CD14-positive monocyte (primary cell): ENCODE data around the gene MRPS21. TPM values are rescaled to one million over a fixed set of nuclear protein-coding genes. Genes with fewer than 3 reads are reported as not detected.

Source experiments
- DNase-seq, 3 donors: peaks; one replicate each; pipeline ENCODE4 v3.0.0-alpha.2; 2011 to 2022
- H2AFZ ChIP-seq: 2 replicates; pipeline ENCODE4 v1.6.0; 2012; ENCODE audit warnings: mild to moderate bottlenecking, low read depth, low read length, inconsistent platforms; ENCODE audit not compliant: insufficient read depth, poor library complexity, severe bottlenecking
- H3K27ac ChIP-seq, 2 donors: 1 replicate in 1 of 2; 2 replicates in 1 of 2; pipeline ENCODE4 v1.5.1; 2012 to 2013; ENCODE audit warnings: low read length in 2 of 2, control low read depth in 1 of 2, inconsistent platforms in 1 of 2, low read depth in 1 of 2, mild to moderate bottlenecking in 1 of 2
- H3K27me3 ChIP-seq, 2 donors: one replicate each; pipeline versions ENCODE4 v1.6.0 to v1.6.1; 2011 to 2013; ENCODE audit warnings: low read length in 2 of 2; ENCODE audit not compliant: control insufficient read depth in 2 of 2, insufficient read depth in 2 of 2
- H3K36me3 ChIP-seq, 2 donors: replicated peaks in 1 of 2; 1 replicate in 1 of 2; 2 replicates in 1 of 2; pipeline versions ENCODE4 v1.5.1 to v1.6.1; 2012 to 2013; ENCODE audit warnings: low read length in 2 of 2, control low read depth in 1 of 2, inconsistent platforms in 1 of 2, mild to moderate bottlenecking in 1 of 2; ENCODE audit not compliant: insufficient read depth in 2 of 2, control insufficient read depth in 1 of 2
- H3K4me1 ChIP-seq, 2 donors: 1 replicate in 1 of 2; 2 replicates in 1 of 2; pipeline versions ENCODE4 v1.5.1 to v1.6.1; 2012 to 2013; ENCODE audit warnings: low read length in 2 of 2, control low read depth in 1 of 2, inconsistent platforms in 1 of 2, mild to moderate bottlenecking in 1 of 2, moderate library complexity in 1 of 2; ENCODE audit not compliant: insufficient read depth in 2 of 2, control insufficient read depth in 1 of 2
- H3K4me2 ChIP-seq: replicated peaks from 2 replicates; pipeline ENCODE3; 2012; ENCODE audit warnings: low read length, moderate library complexity, mild to moderate bottlenecking; ENCODE audit not compliant: poor library complexity, severe bottlenecking; ENCODE audit errors: extremely low read depth
- H3K4me3 ChIP-seq, 3 experiments: fragments of 200-600 bp in 1 of 3; sonication (generic) in 1 of 3; replicated peaks in 1 of 3; 1 replicate in 2 of 3; 2 replicates in 1 of 3; pipeline ENCODE4 v1.5.1; 2011 to 2013; ENCODE audit warnings: low read length in 3 of 3, mild to moderate bottlenecking in 3 of 3, control low read depth in 2 of 3, low read depth in 2 of 3, inconsistent platforms in 1 of 3, moderate library complexity in 1 of 3
- H3K79me2 ChIP-seq: 2 replicates; pipeline ENCODE4 v1.6.0; 2012; ENCODE audit warnings: mild to moderate bottlenecking, control low read depth, inconsistent platforms, low read length, moderate library complexity; ENCODE audit not compliant: insufficient read depth
- H3K9ac ChIP-seq: 2 replicates; pipeline ENCODE4 v1.6.0; 2017; ENCODE audit warnings: low read length, mild to moderate bottlenecking; ENCODE audit not compliant: insufficient read depth, poor library complexity, severe bottlenecking
- H3K9me3 ChIP-seq, 2 donors: replicated peaks in 1 of 2; 1 replicate in 1 of 2; 2 replicates in 1 of 2; pipeline versions ENCODE4 v1.5.1 to v1.6.1; 2012 to 2013; ENCODE audit warnings: low read length in 2 of 2, control low read depth in 1 of 2; ENCODE audit not compliant: control insufficient read depth in 1 of 2, insufficient read depth in 1 of 2
- H4K20me1 ChIP-seq: 2 replicates; pipeline ENCODE4 v1.6.0; 2012; ENCODE audit warnings: mild to moderate bottlenecking, low read length, control low read depth, moderate library complexity; ENCODE audit not compliant: insufficient read depth
- H3K27ac Mint-ChIP-seq, 7 donors: one replicate each; pipeline ENCODE4 v1.8.0; 2020; ENCODE audit warnings: mild to moderate bottlenecking in 7 of 7, mixed read lengths in 7 of 7, moderate library complexity in 6 of 7, inconsistent platforms in 2 of 7
- H3K27me3 Mint-ChIP-seq, 3 donors: one replicate each; pipeline ENCODE4 v1.8.0; 2021 to 2022; ENCODE audit warnings: low read depth in 3 of 3, mild to moderate bottlenecking in 3 of 3, mixed read lengths in 3 of 3, moderate library complexity in 3 of 3, inconsistent platforms in 1 of 3
- H3K36me3 Mint-ChIP-seq, 2 donors: one replicate each; pipeline ENCODE4 v1.8.0; 2020; ENCODE audit warnings: mixed read lengths in 2 of 2, inconsistent platforms in 1 of 2, mild to moderate bottlenecking in 1 of 2
- H3K4me1 Mint-ChIP-seq: one replicate; pipeline ENCODE4 v1.8.0; 2020; ENCODE audit warnings: mild to moderate bottlenecking, mixed read lengths
- H3K4me3 Mint-ChIP-seq, 2 donors: one replicate each; pipeline ENCODE4 v1.8.0; 2020; ENCODE audit warnings: mild to moderate bottlenecking in 2 of 2, mixed read lengths in 2 of 2, moderate library complexity in 1 of 2
- H3K9me3 Mint-ChIP-seq, 7 donors: one replicate each; pipeline ENCODE4 v1.8.0; 2020 to 2022; ENCODE audit warnings: mixed read lengths in 7 of 7, mild to moderate bottlenecking in 6 of 7, moderate library complexity in 6 of 7, inconsistent platforms in 2 of 7
- WGBS: methylation state at CpG from one replicate; pipeline ENCODE4 v1.1.5; 2013; ENCODE audit warnings: missing lambda C conversion rate; ENCODE audit not compliant: insufficient coverage; 5-methylcytosine and 5-hydroxymethylcytosine counted together
- intact Hi-C, 2 donors: fragments of 100-400 bp; cut with micrococcal nuclease; formaldehyde crosslinking; loops; one replicate each; pipeline versions ENCODE4 v1.15.0 to v1.15.1; 2023
- polyA plus RNA-seq, 3 donors: library from polyadenylated mRNA; depleted of rRNA in 1 of 3; unstranded in 2 of 3; stranded (reverse) in 1 of 3; fragments of 300-500 nt in 2 of 3; fragments of >200 nt in 1 of 3; fragmentation: Illumina TruSeq in 2 of 3; gene quantifications; 1 replicate in 2 of 3; 2 replicates in 1 of 3; pipeline ENCODE4 v1.2.3, GENCODE V29; 2012 to 2021
- TF ChIP-seq, protein P1 (sequence below): fragments of 200-600 bp; IDR thresholded peaks from one replicate; pipeline ENCODE4 v1.8.0; 2022; ENCODE audit warnings: antibody characterized with exemption, mild to moderate bottlenecking

MRPS21 gene
- polyA plus RNA-seq, 3 donors: 42.3 to 53.0 (median 49.6) TPM

DNA sequence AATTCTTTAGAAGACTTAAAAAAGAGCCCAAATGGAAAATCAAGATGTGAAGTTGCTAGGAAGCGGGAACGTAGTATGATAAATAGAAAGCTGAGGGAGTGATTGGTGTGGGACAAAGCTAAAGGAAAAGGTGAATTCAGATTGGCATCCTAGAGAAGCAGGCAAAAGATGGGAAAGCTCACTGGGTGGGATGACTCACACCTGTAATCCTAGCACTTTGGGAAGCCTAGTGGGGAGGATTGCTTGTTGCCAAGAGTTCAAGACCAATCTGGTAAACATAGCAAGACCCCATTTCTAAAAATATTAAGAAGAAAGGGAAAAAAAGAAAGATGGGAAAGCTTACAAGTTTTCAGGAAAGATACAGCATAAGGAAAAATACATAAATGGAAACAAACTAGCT, 1.8 kb downstream of the MRPS21 start:
- no peaks in the 10 kb centered on the region for H3K9me3 Mint-ChIP-seq
- Histone ChIP-seq H3K27ac (no peak overlapping the region), H4K20me1 (no peaks in the 10 kb centered on the region), H3K4me1 (peaks cover 14 to 15% of the 10 kb centered on the region in 2 donors), H3K9ac (no peak overlapping the region), H3K27me3 (no peaks in the 10 kb centered on the region), H3K36me3 (peaks cover 12 to 53% of the 10 kb centered on the region in 2 donors), H2AFZ (no peak overlapping the region), H3K79me2 (peaks cover 20% of the 10 kb centered on the region), H3K4me2 (no peak overlapping the region), H3K9me3 (no peaks in the 10 kb centered on the region), H3K4me3 (no peak overlapping the region)
- no peak for DNase-seq
- TF ChIP-seq, protein P1, sequence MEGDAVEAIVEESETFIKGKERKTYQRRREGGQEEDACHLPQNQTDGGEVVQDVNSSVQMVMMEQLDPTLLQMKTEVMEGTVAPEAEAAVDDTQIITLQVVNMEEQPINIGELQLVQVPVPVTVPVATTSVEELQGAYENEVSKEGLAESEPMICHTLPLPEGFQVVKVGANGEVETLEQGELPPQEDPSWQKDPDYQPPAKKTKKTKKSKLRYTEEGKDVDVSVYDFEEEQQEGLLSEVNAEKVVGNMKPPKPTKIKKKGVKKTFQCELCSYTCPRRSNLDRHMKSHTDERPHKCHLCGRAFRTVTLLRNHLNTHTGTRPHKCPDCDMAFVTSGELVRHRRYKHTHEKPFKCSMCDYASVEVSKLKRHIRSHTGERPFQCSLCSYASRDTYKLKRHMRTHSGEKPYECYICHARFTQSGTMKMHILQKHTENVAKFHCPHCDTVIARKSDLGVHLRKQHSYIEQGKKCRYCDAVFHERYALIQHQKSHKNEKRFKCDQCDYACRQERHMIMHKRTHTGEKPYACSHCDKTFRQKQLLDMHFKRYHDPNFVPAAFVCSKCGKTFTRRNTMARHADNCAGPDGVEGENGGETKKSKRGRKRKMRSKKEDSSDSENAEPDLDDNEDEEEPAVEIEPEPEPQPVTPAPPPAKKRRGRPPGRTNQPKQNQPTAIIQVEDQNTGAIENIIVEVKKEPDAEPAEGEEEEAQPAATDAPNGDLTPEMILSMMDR: no peak
- peaks cover 17% of the 10 kb centered on the region for H3K4me1 Mint-ChIP-seq
- peaks cover 32 to 51% of the 10 kb centered on the region in 2 donors for H3K36me3 Mint-ChIP-seq
- WGBS: no CpG with 5 or more reads among the region's 2 CpGs
- peak overlapping the region in 2 of 7 donors; percentile 1 to 9 for H3K27ac Mint-ChIP-seq
- intact Hi-C loops: no loop called here
- no peak overlapping the region for H3K4me3 Mint-ChIP-seq
- no peaks in the 10 kb centered on the region for H3K27me3 Mint-ChIP-seq

DNA sequence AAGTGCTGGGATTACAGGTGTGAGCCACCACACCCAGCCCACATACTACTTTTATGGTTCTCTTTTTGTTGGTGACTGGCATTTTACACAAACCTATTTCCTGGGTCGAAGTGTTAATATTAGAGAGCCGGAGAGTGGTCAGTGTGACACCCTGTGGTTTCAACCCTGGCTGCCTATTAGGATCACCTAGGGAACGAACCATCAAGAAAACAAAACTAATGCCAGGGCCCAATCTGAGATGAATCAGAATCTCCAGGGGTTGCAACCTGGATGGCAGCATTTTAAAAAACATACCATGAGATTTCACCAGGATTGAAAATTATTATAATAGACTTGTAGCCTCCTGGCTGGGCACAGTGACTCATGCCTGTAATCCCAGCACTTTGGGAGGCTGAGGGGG, 6.1 kb downstream of the MRPS21 start:
- peaks cover 50 to 83% of the 10 kb centered on the region in 2 donors for H3K36me3 Mint-ChIP-seq
- Histone ChIP-seq H3K4me3 (no peak overlapping the region), H2AFZ (no peak overlapping the region), H3K27ac (no peak overlapping the region), H4K20me1 (no peaks in the 10 kb centered on the region), H3K27me3 (no peaks in the 10 kb centered on the region), H3K4me1 (no peaks in the 10 kb centered on the region), H3K36me3 (peaks cover 34 to 88% of the 10 kb centered on the region in 2 donors), H3K9ac (no peak overlapping the region), H3K79me2 (peaks cover 12% of the 10 kb centered on the region), H3K9me3 (no peaks in the 10 kb centered on the region), H3K4me2 (no peak overlapping the region)
- intact Hi-C loops: loop anchor here in 1 of 2 donors (10.0 kb wide), 1 partner anchor 45 kb away; the partner anchor contains the start of gene CA14
- H3K27ac Mint-ChIP-seq: peak overlapping the region in 1 of 7 donors; percentile 21
- peaks cover 2% of the 10 kb centered on the region for H3K4me1 Mint-ChIP-seq
- DNase-seq: no peak
- no peaks in the 10 kb centered on the region for H3K27me3 Mint-ChIP-seq
- TF ChIP-seq, protein P1: no peak
- WGBS: 100% methylated on average over 3 of the region's 3 CpGs
- H3K9me3 Mint-ChIP-seq: no peaks in the 10 kb centered on the region
- no peak overlapping the region for H3K4me3 Mint-ChIP-seq
